ENCODE data around the gene ZNF384. TPM values are rescaled to one million over a fixed set of nuclear protein-coding genes. Genes with fewer than 3 reads are reported as not detected.

The ZNF384 gene
- total and polyA plus RNA-seq, 2 of the 8 experiments (the other 6 are each of a cell fraction or from before 2014, with no cell fraction given) = 59.0 to 59.6 TPM

DNA sequence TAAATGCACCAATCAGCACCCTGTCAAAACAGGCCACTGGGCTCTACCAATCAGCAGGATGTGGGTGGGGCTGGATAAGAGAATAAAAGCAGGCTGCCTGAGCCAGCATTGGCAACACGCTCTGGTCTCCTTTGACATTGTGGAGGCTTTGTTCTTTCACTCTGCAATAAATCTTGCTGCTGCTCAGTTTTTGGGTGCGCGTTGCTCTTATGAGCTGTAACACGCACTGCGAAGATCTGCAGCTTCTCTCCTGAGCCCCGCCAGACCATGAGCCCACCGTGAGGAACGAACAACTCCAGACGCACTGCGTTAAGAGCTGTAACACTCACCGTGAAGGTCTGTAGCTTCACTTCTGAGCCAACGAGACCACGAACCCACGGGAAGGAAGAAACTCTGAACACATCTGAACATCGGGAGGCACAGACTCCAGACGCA lies 19.8 kb upstream of the ZNF384 start (continued):
- TF ChIP-seq, protein P1, sequence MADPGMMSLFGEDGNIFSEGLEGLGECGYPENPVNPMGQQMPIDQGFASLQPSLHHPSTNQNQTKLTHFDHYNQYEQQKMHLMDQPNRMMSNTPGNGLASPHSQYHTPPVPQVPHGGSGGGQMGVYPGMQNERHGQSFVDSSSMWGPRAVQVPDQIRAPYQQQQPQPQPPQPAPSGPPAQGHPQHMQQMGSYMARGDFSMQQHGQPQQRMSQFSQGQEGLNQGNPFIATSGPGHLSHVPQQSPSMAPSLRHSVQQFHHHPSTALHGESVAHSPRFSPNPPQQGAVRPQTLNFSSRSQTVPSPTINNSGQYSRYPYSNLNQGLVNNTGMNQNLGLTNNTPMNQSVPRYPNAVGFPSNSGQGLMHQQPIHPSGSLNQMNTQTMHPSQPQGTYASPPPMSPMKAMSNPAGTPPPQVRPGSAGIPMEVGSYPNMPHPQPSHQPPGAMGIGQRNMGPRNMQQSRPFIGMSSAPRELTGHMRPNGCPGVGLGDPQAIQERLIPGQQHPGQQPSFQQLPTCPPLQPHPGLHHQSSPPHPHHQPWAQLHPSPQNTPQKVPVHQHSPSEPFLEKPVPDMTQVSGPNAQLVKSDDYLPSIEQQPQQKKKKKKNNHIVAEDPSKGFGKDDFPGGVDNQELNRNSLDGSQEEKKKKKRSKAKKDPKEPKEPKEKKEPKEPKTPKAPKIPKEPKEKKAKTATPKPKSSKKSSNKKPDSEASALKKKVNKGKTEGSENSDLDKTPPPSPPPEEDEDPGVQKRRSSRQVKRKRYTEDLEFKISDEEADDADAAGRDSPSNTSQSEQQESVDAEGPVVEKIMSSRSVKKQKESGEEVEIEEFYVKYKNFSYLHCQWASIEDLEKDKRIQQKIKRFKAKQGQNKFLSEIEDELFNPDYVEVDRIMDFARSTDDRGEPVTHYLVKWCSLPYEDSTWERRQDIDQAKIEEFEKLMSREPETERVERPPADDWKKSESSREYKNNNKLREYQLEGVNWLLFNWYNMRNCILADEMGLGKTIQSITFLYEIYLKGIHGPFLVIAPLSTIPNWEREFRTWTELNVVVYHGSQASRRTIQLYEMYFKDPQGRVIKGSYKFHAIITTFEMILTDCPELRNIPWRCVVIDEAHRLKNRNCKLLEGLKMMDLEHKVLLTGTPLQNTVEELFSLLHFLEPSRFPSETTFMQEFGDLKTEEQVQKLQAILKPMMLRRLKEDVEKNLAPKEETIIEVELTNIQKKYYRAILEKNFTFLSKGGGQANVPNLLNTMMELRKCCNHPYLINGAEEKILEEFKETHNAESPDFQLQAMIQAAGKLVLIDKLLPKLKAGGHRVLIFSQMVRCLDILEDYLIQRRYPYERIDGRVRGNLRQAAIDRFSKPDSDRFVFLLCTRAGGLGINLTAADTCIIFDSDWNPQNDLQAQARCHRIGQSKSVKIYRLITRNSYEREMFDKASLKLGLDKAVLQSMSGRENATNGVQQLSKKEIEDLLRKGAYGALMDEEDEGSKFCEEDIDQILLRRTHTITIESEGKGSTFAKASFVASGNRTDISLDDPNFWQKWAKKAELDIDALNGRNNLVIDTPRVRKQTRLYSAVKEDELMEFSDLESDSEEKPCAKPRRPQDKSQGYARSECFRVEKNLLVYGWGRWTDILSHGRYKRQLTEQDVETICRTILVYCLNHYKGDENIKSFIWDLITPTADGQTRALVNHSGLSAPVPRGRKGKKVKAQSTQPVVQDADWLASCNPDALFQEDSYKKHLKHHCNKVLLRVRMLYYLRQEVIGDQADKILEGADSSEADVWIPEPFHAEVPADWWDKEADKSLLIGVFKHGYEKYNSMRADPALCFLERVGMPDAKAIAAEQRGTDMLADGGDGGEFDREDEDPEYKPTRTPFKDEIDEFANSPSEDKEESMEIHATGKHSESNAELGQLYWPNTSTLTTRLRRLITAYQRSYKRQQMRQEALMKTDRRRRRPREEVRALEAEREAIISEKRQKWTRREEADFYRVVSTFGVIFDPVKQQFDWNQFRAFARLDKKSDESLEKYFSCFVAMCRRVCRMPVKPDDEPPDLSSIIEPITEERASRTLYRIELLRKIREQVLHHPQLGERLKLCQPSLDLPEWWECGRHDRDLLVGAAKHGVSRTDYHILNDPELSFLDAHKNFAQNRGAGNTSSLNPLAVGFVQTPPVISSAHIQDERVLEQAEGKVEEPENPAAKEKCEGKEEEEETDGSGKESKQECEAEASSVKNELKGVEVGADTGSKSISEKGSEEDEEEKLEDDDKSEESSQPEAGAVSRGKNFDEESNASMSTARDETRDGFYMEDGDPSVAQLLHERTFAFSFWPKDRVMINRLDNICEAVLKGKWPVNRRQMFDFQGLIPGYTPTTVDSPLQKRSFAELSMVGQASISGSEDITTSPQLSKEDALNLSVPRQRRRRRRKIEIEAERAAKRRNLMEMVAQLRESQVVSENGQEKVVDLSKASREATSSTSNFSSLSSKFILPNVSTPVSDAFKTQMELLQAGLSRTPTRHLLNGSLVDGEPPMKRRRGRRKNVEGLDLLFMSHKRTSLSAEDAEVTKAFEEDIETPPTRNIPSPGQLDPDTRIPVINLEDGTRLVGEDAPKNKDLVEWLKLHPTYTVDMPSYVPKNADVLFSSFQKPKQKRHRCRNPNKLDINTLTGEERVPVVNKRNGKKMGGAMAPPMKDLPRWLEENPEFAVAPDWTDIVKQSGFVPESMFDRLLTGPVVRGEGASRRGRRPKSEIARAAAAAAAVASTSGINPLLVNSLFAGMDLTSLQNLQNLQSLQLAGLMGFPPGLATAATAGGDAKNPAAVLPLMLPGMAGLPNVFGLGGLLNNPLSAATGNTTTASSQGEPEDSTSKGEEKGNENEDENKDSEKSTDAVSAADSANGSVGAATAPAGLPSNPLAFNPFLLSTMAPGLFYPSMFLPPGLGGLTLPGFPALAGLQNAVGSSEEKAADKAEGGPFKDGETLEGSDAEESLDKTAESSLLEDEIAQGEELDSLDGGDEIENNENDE (IDR thresholded peaks at IDR 0.05; ENCODE audit: insufficient replicate concordance, low read length) = no peak
- TF ChIP-seq SIN3A (conservative IDR thresholded peaks at IDR 0.05 in 1 of 2, IDR thresholded peaks at IDR 0.05 in 1 of 2; ENCODE audit: low read depth in 1 of 2, low read length in 2 of 2) (no peak), KDM1A (IDR thresholded peaks at IDR 0.05; ENCODE audit: borderline replicate concordance, low read length) (no peak), BACH1 (IDR thresholded peaks at IDR 0.05; ENCODE audit: low read length) (no peak), TCF12 (IDR thresholded peaks at IDR 0.05; ENCODE audit: low read depth, low read length) (no peak), YY1 (IDR thresholded peaks at IDR 0.05; ENCODE audit: low read depth, low read length) (no peak), RAD21 (IDR thresholded peaks at IDR 0.05 in 1 of 2, conservative IDR thresholded peaks at IDR 0.05 in 1 of 2; ENCODE audit: low read depth in 2 of 2, low read length in 2 of 2) (no peak), HDAC2 (IDR thresholded peaks at IDR 0.05; ENCODE audit: borderline replicate concordance in 1 of 2, low read depth in 2 of 2, low read length in 2 of 2) (no peak), EZH2 (IDR thresholded peaks at IDR 0.05; ENCODE audit: low read depth, low read length, severe bottlenecking) (no peak), MAFK (IDR thresholded peaks at IDR 0.05; ENCODE audit: low read depth, low read length) (no peak), SIX5 (IDR thresholded peaks at IDR 0.05; ENCODE audit: low read depth, low read length) (no peak)

All from H1 (cell line).